Measurements from ENCODE around the gene TIGD6.

Gene TIGD6

DNA sequence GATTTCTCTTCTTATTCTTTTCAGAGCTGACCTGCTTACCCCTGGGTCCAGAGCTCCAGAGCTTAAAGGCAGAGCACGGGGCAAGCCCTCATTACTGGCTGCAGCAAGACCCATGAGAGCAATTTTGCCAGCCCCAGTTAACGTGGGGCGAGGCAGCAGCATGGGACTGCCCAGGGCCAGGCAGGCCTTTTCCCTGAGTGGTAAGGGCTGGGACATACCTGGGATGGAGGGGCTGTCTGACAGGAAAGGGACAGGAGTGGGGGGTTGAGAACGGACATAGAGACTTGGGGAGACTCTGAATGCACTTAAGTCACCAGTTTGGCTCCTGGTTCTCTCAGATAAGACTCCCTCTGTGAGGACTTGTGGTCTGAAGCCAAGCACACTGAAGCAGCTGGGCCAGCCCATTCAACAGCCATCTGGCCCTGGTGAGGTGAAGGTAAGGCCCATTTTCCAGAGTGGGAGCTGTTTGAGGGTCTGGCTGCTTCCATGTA is 26.3 kb upstream of the TIGD6 start:
- H3K4me3 ChIP-seq (replicated peaks in 1 of 2; ENCODE audit: low read depth in 2 of 2, low read length in 2 of 2), result no peak overlapping the region
- no peak for DNase-seq (ENCODE audit: low read depth in 2 of 2)
- TF ChIP-seq, protein P1, sequence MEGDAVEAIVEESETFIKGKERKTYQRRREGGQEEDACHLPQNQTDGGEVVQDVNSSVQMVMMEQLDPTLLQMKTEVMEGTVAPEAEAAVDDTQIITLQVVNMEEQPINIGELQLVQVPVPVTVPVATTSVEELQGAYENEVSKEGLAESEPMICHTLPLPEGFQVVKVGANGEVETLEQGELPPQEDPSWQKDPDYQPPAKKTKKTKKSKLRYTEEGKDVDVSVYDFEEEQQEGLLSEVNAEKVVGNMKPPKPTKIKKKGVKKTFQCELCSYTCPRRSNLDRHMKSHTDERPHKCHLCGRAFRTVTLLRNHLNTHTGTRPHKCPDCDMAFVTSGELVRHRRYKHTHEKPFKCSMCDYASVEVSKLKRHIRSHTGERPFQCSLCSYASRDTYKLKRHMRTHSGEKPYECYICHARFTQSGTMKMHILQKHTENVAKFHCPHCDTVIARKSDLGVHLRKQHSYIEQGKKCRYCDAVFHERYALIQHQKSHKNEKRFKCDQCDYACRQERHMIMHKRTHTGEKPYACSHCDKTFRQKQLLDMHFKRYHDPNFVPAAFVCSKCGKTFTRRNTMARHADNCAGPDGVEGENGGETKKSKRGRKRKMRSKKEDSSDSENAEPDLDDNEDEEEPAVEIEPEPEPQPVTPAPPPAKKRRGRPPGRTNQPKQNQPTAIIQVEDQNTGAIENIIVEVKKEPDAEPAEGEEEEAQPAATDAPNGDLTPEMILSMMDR (IDR thresholded peaks at IDR 0.05; ENCODE audit: low read depth, low read length), result no peak

DNA sequence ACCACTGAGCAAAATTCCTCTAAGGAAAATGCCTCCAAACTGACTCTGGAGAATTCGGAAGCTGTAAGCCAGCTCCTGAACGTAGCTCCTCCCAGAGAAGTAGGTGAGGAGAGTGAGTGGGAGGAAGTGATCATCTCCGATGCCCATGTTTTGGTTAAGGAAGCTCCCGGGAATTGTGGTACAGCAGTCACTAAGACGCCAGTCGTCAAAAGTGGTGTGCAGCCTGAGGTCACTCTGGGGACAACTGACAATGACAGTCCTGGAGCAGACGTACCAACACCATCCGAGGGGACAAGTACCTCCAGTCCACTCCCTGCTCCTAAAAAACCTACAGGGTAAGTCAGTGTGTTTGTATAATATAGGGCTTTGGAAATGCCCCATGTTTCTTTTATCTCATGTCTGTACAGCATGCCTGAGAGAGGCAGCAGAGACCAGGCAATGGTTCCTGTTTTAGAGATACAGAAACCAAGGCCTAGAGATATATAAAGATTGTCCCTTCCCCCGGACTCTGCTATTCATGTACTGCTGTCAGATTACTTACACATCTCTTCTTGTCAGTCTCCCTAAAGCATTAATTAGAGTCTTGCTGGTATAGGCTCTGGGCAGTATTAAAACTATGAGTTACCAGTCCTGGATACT is 24.0 kb upstream of the TIGD6 start:
- no peak overlapping the region for H3K4me3 ChIP-seq (replicated peaks in 1 of 2; ENCODE audit: low read depth in 2 of 2, low read length in 2 of 2)
- TF ChIP-seq, protein P1 (IDR thresholded peaks at IDR 0.05; ENCODE audit: low read depth, low read length), result no peak
- peak in 1 of 2 donors; percentile 39 for DNase-seq (ENCODE audit: low read depth in 2 of 2)

DNA sequence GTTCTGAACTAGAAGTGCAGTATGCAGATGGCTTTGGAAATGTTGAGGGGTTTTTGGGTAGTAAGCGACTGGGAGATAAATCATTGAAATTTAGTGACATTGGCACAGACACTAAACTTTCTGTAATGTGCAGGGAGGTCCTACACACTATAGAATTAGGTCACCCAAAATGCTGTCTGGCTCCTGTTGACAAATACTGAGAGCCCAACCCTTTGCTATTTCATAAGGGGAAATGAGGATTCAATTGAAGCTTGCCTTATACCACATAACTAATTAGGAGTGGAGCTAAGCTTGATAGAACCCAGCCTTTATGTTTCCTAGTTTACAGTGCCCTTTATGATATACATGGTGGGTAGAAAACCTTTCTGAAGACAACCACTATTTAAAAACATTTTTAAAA is 22.7 kb upstream of the TIGD6 start:
- no peak overlapping the region for H3K4me3 ChIP-seq (replicated peaks in 1 of 2; ENCODE audit: low read depth in 2 of 2, low read length in 2 of 2)
- DNase-seq (ENCODE audit: low read depth in 2 of 2), result no peak
- TF ChIP-seq, protein P1 (IDR thresholded peaks at IDR 0.05; ENCODE audit: low read depth, low read length), result no peak

DNA sequence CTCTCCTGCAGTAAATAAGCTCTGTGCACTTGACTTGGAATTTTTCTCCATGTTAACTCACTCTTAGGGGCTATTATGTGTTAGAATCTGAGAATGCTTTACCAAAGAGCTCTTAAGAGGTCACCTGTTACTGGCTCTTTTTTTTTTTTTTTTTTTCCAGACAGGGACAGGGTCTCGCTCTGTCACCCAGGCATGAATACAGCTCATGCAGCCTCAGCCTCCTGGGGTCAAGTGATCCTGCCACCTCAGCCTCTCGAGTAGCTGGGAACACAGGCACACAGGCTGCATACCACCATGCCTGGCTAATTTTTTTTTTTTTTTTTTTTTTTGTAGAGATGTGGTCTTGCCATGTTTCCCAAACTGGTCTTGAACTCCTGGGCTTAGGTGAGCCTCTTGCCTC is 22.2 kb upstream of the TIGD6 start:
- no peak for DNase-seq (ENCODE audit: low read depth in 2 of 2)
- no peak overlapping the region for H3K4me3 ChIP-seq (replicated peaks in 1 of 2; ENCODE audit: low read depth in 2 of 2, low read length in 2 of 2)
- TF ChIP-seq, protein P1 (IDR thresholded peaks at IDR 0.05; ENCODE audit: low read depth, low read length), result no peak

DNA sequence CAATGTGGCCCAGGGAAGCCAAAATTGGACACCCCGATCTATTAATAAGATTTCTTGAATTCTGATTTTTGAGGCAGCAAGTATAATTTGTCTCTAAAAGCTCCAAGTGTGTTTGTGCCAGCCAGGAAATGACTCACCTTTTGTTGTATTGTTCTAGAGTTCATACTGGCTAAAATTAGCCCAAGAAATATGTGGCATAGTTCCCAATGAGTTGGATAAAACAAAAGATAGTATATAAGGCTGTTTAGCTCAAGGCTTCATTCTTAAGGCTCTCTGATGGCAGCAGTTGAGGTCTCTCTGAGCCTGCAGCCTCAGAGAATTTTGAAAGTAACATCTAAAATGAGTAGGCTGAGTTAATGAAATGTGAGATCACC is 21.7 kb upstream of the TIGD6 start:
- peak; percentile 93 to 94 for DNase-seq (ENCODE audit: low read depth in 2 of 2)
- TF ChIP-seq, protein P1 (IDR thresholded peaks at IDR 0.05; ENCODE audit: low read depth, low read length), result no peak
- H3K4me3 ChIP-seq (replicated peaks in 1 of 2; ENCODE audit: low read depth in 2 of 2, low read length in 2 of 2), result no peak overlapping the region

DNA sequence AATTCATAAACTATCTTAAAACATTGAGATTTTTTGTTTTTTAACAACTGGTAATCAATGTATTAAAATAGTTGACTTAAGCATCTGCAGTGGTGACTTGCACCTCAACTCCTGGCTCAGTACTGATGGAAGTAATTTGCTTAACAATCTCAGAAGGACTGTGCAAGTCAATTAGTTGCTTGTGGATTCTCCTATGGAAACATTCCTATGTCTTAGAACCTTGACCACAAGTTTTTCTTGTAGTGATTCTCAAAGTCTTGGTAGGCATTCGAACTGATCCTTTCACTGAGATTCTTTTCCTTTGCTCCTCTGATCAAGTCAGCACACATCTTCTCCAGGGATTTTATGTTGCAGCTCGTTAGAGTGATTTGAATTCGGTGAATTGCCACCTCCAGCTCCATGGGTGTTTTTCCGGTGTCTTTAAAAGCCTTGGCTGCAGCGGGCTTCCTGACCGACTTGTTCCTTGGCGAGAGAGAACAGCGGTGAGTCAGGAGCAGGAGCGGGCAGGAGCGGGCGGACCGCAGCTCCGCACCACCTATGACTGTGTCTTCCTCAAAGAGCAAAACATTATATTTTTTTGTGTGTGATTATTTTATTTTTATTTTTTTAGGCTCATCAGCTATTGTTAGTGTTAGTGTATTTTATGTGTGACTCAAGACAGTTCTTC is 21.2 kb upstream of the TIGD6 start:
- DNase-seq (ENCODE audit: low read depth in 2 of 2), result peak; percentile 62 to 80
- TF ChIP-seq, protein P1 (IDR thresholded peaks at IDR 0.05; ENCODE audit: low read depth, low read length), result no peak
- H3K4me3 ChIP-seq (replicated peaks in 1 of 2; ENCODE audit: low read depth in 2 of 2, low read length in 2 of 2), result no peak overlapping the region
